RWPE2 (cell line): ENCODE data around the gene PON2.

ENCODE experiments used
- ATAC-seq: fragments of 200-7000 bp; cut with Tn5 transposase; 3 replicates; pipeline ENCODE4 v1.9.1; 2021; ENCODE audit warnings: low read depth
- DNase-seq: peaks from one replicate; pipeline ENCODE4 v3.0.0-alpha.2; 2020; ENCODE audit warnings: low spot score
- H3K27ac ChIP-seq: fragments of 450-650 bp; 2 replicates; pipeline ENCODE4 v1.5.1; 2017; ENCODE audit warnings: mild to moderate bottlenecking; ENCODE audit not compliant: poor library complexity, severe bottlenecking
- H3K27me3 ChIP-seq: fragments of 250-450 bp; sonication (Bioruptor Pico); 2 replicates; pipeline ENCODE4 v1.5.1; 2021; ENCODE audit warnings: mild to moderate bottlenecking, moderate library complexity; ENCODE audit not compliant: insufficient read depth, poor library complexity, severe bottlenecking
- H3K36me3 ChIP-seq: fragments of 250-450 bp; sonication (Bioruptor Pico); 2 replicates; pipeline ENCODE4 v1.5.1; 2020; ENCODE audit warnings: low read depth, mild to moderate bottlenecking, moderate library complexity
- H3K4me1 ChIP-seq: fragments of 250-450 bp; sonication (Bioruptor Pico); 2 replicates; pipeline ENCODE4 v1.5.1; 2021; ENCODE audit warnings: mild to moderate bottlenecking, moderate library complexity; ENCODE audit not compliant: insufficient read depth, poor library complexity, severe bottlenecking
- H3K4me3 ChIP-seq: fragments of 250-450 bp; sonication (Bioruptor Pico); 2 replicates; pipeline ENCODE4 v1.5.1; 2021; ENCODE audit warnings: mild to moderate bottlenecking, moderate library complexity; ENCODE audit not compliant: severe bottlenecking
- H3K9me3 ChIP-seq: fragments of 250-450 bp; sonication (Bioruptor Pico); 2 replicates; pipeline ENCODE4 v1.5.1; 2021; ENCODE audit warnings: mild to moderate bottlenecking, moderate library complexity; ENCODE audit not compliant: severe bottlenecking
- TF ChIP-seq, protein P1 (sequence below): fragments of 450-650 bp; IDR thresholded peaks from one replicate; pipeline ENCODE4 v1.5.1; 2017; ENCODE audit warnings: mild to moderate bottlenecking, moderate library complexity; ENCODE audit not compliant: poor library complexity, severe bottlenecking

Gene PON2

DNA sequence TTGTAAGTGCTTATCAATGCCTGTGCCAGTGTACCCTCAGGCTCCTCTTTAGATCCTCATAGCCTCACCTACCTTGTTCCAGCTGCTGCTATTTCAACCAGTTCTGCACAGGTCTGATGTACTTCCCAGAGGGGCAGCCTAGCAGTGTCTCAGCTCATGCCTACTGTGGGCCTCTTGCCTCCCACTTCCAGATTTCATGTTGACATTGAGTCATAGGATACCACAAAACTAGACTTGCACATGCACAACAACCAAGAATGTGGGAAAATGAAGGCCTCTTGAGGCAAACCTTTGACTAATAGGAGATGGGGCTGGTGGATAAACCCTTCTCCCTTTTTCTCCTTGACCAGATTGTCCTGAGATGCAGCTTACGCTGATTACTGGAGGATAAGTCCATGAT, 69.7 kb downstream of the PON2 start:
- TF ChIP-seq, protein P1, sequence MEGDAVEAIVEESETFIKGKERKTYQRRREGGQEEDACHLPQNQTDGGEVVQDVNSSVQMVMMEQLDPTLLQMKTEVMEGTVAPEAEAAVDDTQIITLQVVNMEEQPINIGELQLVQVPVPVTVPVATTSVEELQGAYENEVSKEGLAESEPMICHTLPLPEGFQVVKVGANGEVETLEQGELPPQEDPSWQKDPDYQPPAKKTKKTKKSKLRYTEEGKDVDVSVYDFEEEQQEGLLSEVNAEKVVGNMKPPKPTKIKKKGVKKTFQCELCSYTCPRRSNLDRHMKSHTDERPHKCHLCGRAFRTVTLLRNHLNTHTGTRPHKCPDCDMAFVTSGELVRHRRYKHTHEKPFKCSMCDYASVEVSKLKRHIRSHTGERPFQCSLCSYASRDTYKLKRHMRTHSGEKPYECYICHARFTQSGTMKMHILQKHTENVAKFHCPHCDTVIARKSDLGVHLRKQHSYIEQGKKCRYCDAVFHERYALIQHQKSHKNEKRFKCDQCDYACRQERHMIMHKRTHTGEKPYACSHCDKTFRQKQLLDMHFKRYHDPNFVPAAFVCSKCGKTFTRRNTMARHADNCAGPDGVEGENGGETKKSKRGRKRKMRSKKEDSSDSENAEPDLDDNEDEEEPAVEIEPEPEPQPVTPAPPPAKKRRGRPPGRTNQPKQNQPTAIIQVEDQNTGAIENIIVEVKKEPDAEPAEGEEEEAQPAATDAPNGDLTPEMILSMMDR = no peak
- no peaks in the 10 kb centered on the region for H3K9me3 ChIP-seq
- ATAC-seq (peak; percentile 51; the same call in 2 of the 3 replicates), DNase-seq (no peak)
- no peaks in the 10 kb centered on the region for H3K36me3 ChIP-seq
- no peaks in the 10 kb centered on the region for H3K4me1 ChIP-seq
- no peak overlapping the region for H3K4me3 ChIP-seq
- no peaks in the 10 kb centered on the region for H3K27me3 ChIP-seq
- H3K27ac ChIP-seq = no peak overlapping the region

DNA sequence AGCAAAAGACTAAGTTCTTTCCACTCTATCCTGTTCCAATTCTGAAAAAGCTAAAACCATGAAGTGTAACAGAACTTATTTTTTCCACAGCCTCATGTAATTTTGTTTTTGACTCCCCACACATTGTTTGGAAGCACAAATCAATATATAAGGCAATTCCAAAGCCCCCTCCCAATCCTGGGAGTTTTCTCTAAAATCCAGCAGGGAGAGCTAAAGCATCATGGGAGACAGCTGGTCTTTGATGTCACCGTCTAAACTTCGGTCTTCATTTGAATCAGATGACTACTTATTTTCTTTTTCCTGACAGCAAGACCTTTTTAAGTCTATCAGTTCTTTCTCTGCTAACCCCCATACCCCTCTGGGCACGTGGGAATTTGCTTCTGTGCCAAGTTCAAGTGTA, 77.2 kb downstream of the PON2 start:
- ATAC-seq = no peak
- H3K27ac ChIP-seq = no peak overlapping the region
- TF ChIP-seq, protein P1 = no peak

More for the DNA sequence above, 77.2 kb downstream of the PON2 start:
- Histone ChIP-seq H3K27me3 (no peaks in the 10 kb centered on the region), H3K4me3 (no peak overlapping the region), H3K9me3 (no peaks in the 10 kb centered on the region), H3K36me3 (no peaks in the 10 kb centered on the region), H3K4me1 (no peaks in the 10 kb centered on the region)
- DNase-seq = no peak
